BE2C (cell line): ENCODE results near the gene SOX13.
"Not testable (repeated sequence)": the region's sequence is repeated elsewhere in the genome, so short reads cannot be mapped to it uniquely, and the experiment has no call there.

Experiments
- DNase-seq: peaks from one replicate; pipeline ENCODE4 v3.0.0-alpha.2; 2020
- H3K27me3 ChIP-seq: fragments of 250-450 bp; sonication (Bioruptor Pico); 2 replicates; pipeline ENCODE4 v1.5.1; 2020; ENCODE audit warnings: mild to moderate bottlenecking
- H3K36me3 ChIP-seq: fragments of 250-450 bp; sonication (Bioruptor Pico); 2 replicates; pipeline ENCODE4 v1.5.1; 2020; ENCODE audit warnings: mild to moderate bottlenecking
- H3K4me1 ChIP-seq: fragments of 250-450 bp; sonication (Bioruptor Pico); 2 replicates; pipeline ENCODE4 v1.5.1; 2020
- H3K4me3 ChIP-seq: 2 replicates; pipeline ENCODE4 v1.5.1; 2011; ENCODE audit warnings: low read depth, low read length
- H3K9me3 ChIP-seq: fragments of 250-450 bp; sonication (Bioruptor Pico); 2 replicates; pipeline ENCODE4 v1.5.1; 2020
- TF ChIP-seq, protein P1 (sequence below): IDR thresholded peaks from 2 replicates; pipeline ENCODE4 v1.5.1; 2012; ENCODE audit warnings: mild to moderate bottlenecking, low read depth, low read length

Gene SOX13

DNA sequence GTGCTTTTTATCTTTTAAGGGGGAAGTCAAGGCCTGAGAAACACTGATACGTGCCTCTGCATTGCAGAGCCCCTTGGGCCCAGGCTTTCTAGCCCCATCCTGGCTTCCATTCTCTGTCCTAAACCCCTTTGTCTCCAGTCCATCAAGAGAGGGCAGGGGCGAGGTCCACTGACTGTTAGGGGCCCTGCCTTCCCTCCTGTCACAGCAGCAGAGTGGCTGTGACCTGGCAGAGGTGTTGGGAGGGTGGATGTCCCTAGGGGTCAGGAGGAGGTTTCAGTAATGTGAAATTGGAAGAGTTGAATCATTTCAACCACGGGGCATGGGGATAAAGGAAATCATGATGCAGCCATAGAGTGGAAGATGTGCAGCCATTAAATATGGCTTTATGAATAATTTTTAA is 24.0 kb downstream of the SOX13 start:
- no peaks in the 10 kb centered on the region for H3K27me3 ChIP-seq
- TF ChIP-seq, protein P1, sequence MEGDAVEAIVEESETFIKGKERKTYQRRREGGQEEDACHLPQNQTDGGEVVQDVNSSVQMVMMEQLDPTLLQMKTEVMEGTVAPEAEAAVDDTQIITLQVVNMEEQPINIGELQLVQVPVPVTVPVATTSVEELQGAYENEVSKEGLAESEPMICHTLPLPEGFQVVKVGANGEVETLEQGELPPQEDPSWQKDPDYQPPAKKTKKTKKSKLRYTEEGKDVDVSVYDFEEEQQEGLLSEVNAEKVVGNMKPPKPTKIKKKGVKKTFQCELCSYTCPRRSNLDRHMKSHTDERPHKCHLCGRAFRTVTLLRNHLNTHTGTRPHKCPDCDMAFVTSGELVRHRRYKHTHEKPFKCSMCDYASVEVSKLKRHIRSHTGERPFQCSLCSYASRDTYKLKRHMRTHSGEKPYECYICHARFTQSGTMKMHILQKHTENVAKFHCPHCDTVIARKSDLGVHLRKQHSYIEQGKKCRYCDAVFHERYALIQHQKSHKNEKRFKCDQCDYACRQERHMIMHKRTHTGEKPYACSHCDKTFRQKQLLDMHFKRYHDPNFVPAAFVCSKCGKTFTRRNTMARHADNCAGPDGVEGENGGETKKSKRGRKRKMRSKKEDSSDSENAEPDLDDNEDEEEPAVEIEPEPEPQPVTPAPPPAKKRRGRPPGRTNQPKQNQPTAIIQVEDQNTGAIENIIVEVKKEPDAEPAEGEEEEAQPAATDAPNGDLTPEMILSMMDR: no peak
- no peak overlapping the region for H3K4me3 ChIP-seq
- DNase-seq: no peak
- H3K9me3 ChIP-seq: no peaks in the 10 kb centered on the region
- H3K4me1 ChIP-seq: no peaks in the 10 kb centered on the region
- no peaks in the 10 kb centered on the region for H3K36me3 ChIP-seq

DNA sequence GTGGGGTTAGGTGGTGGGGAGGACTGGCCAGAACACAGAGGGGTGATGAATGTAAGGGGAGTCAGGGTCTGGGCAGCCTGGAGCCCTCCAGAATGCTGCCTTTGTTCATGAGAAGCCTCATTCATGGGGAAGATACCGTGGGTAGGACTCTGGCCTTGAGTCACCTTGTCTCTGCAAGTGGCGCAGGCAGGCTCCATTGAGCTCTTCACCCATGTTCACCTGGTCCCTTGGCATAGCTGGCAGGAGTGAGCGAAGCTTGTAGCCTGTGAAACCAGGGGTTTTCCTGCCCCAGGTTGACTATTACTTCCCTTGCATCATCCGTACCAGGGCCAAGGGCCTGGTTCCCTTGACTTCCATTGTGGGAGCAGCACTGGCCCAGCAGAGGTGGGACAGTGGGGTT is 25.8 kb downstream of the SOX13 start:
- TF ChIP-seq, protein P1: no peak
- Histone ChIP-seq H3K9me3 (no peaks in the 10 kb centered on the region), H3K4me3 (no peak overlapping the region), H3K4me1 (no peaks in the 10 kb centered on the region), H3K36me3 (no peaks in the 10 kb centered on the region), H3K27me3 (no peaks in the 10 kb centered on the region)
- DNase-seq: no peak

DNA sequence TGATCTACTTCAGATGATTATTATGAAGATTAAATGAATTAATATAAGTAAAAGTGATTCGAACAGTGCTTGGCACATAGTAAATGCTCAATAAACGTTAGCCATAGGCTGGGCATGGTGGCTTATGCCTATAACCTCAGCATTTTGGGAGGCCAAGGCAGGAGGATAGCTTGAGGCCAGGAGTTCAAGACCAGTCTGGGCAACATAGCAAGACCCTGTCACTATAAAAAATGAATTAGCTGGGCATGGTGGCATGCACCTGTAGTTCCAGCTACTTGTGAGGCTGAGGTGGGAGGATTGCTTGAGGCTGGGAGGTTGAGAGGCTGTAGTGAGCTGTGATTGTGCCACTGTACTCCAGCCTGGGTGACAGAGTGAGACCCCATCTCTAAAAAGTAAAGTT is 26.8 kb downstream of the SOX13 start:
- not testable (repeated sequence) for H3K4me1 ChIP-seq

DNA sequence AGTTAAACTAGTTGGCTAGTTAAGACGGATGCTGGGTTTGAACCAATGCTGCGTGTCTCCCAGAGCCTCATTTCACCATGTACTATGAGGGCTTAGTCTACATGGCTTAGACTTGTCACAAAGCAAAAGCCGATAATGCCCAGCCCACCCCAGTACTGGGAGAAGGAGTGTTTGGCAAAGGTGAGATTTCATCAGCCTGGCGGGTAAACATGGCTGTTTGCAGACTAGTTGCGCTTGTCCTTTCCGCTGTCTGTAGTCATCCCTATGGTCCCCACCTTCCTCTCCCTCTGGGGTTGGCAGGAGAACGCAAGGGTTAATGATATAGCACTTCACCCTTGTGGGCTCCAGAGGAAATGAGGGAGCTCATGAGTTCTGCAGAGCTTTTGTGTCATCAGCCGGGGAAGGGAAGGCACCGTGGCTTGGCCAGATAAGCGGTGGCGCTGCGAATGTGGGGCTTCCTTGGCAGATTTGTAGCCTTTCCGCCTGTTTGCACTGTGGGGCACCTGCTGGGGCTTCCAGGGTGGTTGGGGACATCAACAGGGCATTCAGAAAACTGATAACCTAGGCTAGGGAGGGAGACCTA is 29.2 kb downstream of the SOX13 start:
- DNase-seq: no peak
- no peak overlapping the region for H3K4me3 ChIP-seq
- no peaks in the 10 kb centered on the region for H3K27me3 ChIP-seq
- TF ChIP-seq, protein P1: no peak
- no peaks in the 10 kb centered on the region for H3K9me3 ChIP-seq
- no peaks in the 10 kb centered on the region for H3K36me3 ChIP-seq
- H3K4me1 ChIP-seq: no peaks in the 10 kb centered on the region

More for the DNA sequence above, 26.8 kb downstream of the SOX13 start:
- H3K36me3 ChIP-seq, H3K27me3 ChIP-seq, H3K4me3 ChIP-seq, H3K9me3 ChIP-seq, DNase-seq: not testable (repeated sequence)

DNA sequence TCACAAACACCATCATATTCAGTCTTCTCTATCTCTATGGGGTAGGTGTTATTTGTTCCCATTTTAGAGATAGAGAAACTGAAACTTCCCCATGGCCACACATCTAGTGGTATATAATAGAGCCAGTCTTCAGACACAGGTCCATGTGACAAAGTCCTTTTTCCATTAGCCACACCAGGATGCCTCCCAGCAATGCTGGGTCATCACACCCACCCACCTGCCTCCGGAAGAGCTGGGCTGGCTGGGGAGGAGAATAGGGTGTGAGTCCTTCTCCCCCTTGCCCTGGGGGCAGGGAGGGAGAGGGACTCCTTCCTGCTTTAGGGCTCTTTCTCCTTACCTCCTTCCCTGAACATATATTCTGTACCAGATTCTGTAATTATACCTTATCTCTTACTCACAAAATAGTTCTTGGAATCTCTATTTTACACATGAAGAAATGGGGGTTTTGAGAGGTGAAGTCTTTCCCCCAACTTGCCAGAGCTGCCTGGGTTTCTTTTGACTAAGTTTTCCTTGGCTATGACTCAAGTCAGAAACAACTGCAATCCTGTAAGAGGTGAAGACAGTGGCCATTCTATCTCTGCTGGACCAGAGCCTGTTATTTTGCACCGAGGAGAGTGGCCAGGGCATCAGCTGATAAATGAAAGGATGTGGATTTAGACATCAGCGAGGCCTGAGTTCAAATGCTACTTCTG is 30.0 kb downstream of the SOX13 start:
- DNase-seq: no peak
- no peak overlapping the region for H3K4me3 ChIP-seq
- no peaks in the 10 kb centered on the region for H3K36me3 ChIP-seq
- TF ChIP-seq, protein P1: no peak
- no peaks in the 10 kb centered on the region for H3K4me1 ChIP-seq
- H3K9me3 ChIP-seq: no peaks in the 10 kb centered on the region
- H3K27me3 ChIP-seq: no peaks in the 10 kb centered on the region

DNA sequence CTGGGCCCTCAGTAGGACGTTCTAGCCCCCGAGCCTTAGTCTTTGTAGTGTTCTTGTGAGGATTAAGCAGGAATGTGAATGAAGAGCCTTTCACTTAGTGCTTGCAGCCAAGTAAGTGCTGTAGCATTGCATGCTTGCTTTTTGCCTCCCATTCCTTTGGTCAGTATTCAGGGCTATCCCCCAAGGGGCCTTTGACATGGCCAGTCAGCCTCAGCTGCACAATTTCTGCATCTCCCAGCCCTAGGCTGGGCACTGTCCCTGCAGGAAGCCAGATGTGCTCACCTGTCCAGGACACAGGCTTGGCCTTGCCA is 30.5 kb downstream of the SOX13 start:
- no peaks in the 10 kb centered on the region for H3K9me3 ChIP-seq
- H3K4me1 ChIP-seq: no peaks in the 10 kb centered on the region
- no peak for DNase-seq
- TF ChIP-seq, protein P1: no peak
- no peaks in the 10 kb centered on the region for H3K27me3 ChIP-seq
- no peak overlapping the region for H3K4me3 ChIP-seq
- H3K36me3 ChIP-seq: no peaks in the 10 kb centered on the region
